Panc1 (cell line): Measurements from ENCODE around the gene ANHX.

Source experiments
- POLR2AphosphoS5 ChIP-seq: IDR thresholded peaks from 2 replicates; pipeline ENCODE4 v1.6.1; 2012; ENCODE audit warnings: mild to moderate bottlenecking, low read depth, low read length, moderate library complexity
- TCF7L2 ChIP-seq: IDR thresholded peaks from 2 replicates; pipeline ENCODE4 v1.6.1; 2011; ENCODE audit warnings: mild to moderate bottlenecking, low read depth, low read length, inconsistent platforms
- TF ChIP-seq, protein P1 (sequence below): fragments of 450-650 bp; IDR thresholded peaks from 2 replicates; pipeline ENCODE4 v1.5.1; 2017; ENCODE audit warnings: mild to moderate bottlenecking

DNA sequence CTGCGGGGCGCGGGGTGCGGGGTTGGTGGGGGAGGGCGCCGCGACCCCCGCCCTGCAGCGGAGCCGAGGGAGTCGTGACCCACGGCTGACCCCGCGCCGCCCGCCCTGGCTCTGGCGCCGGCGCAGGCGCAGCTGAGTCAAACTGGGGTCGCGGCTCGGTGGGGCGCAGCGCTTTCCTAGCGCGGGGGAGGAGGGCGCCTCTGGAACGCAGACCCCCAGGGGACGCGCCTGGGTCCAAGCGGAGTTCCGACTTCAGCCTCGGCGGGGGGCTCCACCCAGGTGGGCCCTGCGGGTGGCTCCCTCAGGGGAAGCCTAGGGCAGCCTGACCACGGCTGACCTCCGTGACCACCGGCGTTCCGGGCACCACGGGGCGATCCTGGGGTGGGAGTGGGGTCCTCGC is 467 bp upstream of the ANHX start:
- TF ChIP-seq POLR2AphosphoS5, result no peak
- TF ChIP-seq, protein P1, sequence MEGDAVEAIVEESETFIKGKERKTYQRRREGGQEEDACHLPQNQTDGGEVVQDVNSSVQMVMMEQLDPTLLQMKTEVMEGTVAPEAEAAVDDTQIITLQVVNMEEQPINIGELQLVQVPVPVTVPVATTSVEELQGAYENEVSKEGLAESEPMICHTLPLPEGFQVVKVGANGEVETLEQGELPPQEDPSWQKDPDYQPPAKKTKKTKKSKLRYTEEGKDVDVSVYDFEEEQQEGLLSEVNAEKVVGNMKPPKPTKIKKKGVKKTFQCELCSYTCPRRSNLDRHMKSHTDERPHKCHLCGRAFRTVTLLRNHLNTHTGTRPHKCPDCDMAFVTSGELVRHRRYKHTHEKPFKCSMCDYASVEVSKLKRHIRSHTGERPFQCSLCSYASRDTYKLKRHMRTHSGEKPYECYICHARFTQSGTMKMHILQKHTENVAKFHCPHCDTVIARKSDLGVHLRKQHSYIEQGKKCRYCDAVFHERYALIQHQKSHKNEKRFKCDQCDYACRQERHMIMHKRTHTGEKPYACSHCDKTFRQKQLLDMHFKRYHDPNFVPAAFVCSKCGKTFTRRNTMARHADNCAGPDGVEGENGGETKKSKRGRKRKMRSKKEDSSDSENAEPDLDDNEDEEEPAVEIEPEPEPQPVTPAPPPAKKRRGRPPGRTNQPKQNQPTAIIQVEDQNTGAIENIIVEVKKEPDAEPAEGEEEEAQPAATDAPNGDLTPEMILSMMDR, result no peak
- no peak for TF ChIP-seq TCF7L2
